HEK293 (cell line): ENCODE data around the gene ZCCHC9.

Experiments used
- CTCF ChIA-PET: fragments of 350-600 bp; formaldehyde crosslinking; extraction: SDS; loops from one replicate; lab custom pipeline; 2021; ENCODE audit warnings: antibody characterized with exemption; lab: Yijun Ruan, JAX
- POLR2A ChIA-PET: fragments of 300-600 bp; formaldehyde crosslinking; extraction: SDS; loops from one replicate; lab custom pipeline; 2020; ENCODE audit warnings: antibody characterized with exemption, inconsistent platforms; lab: Yijun Ruan, JAX
- H3K27ac ChIP-seq: fragments of 200-500 bp; sonication (Bioruptor generic); 2 replicates; pipeline ENCODE4 v1.5.1; 2014; ENCODE audit warnings: low read depth, low read length, control low read depth, inconsistent platforms; ENCODE audit errors: extremely low read depth
- H3K36me3 ChIP-seq, 2 experiments: fragments of 200-500 bp in 1 of 2; sonication (Bioruptor generic) in 1 of 2; 1 replicate in 1 of 2; 2 replicates in 1 of 2; pipeline ENCODE4 v1.5.1; 2014 to 2017; ENCODE audit warnings: inconsistent platforms in 2 of 2, low read length in 2 of 2; ENCODE audit not compliant: control insufficient read depth in 2 of 2, insufficient read depth in 1 of 2
- H3K4me1 ChIP-seq: fragments of 200-500 bp; sonication (Bioruptor generic); 2 replicates; pipeline ENCODE4 v1.5.1; 2014; ENCODE audit warnings: mild to moderate bottlenecking, low read length, inconsistent platforms; ENCODE audit not compliant: control insufficient read depth, insufficient read depth
- H3K4me3 ChIP-seq: 2 replicates; pipeline ENCODE4 v1.5.1; 2011; ENCODE audit warnings: low read depth, mild to moderate bottlenecking, control low read depth, low read length, moderate library complexity
- H3K9me3 ChIP-seq: fragments of 200-500 bp; sonication (Bioruptor generic); 2 replicates; pipeline ENCODE4 v1.5.1; 2014; ENCODE audit warnings: low read depth, low read length, inconsistent platforms; ENCODE audit not compliant: control insufficient read depth, insufficient read depth
- EGR2 ChIP-seq: fragments of 450-650 bp; formaldehyde crosslinking; IDR thresholded peaks from 2 replicates; pipeline ENCODE4 v1.5.1; 2016; ENCODE audit warnings: low read depth, missing biosample characterization, missing genetic modification characterization
- ELK4 ChIP-seq: IDR thresholded peaks from 2 replicates; pipeline ENCODE4 v1.6.1; 2011; ENCODE audit warnings: mild to moderate bottlenecking, low read depth, low read length, borderline replicate concordance
- GLIS1 ChIP-seq: fragments of 450-650 bp; formaldehyde crosslinking; IDR thresholded peaks from 2 replicates; pipeline ENCODE4 v1.5.1; 2016; ENCODE audit warnings: missing biosample characterization, missing genetic modification characterization
- GLIS2 ChIP-seq: fragments of 450-650 bp; formaldehyde crosslinking; IDR thresholded peaks from 2 replicates; pipeline ENCODE4 v1.5.1; 2016; ENCODE audit warnings: missing biosample characterization, missing genetic modification characterization
- KLF7 ChIP-seq: fragments of 450-650 bp; formaldehyde crosslinking; IDR thresholded peaks from 2 replicates; pipeline ENCODE4 v1.5.1; 2016; ENCODE audit warnings: missing biosample characterization, missing genetic modification characterization, borderline replicate concordance
- MZF1 ChIP-seq: fragments of 450-650 bp; formaldehyde crosslinking; IDR thresholded peaks from 2 replicates; pipeline ENCODE4 v1.5.1; 2017; ENCODE audit warnings: missing biosample characterization, missing genetic modification characterization, borderline replicate concordance
- REPIN1 ChIP-seq: fragments of 450-650 bp; formaldehyde crosslinking; IDR thresholded peaks from 2 replicates; pipeline ENCODE4 v1.5.1; 2017; ENCODE audit warnings: missing biosample characterization, missing genetic modification characterization, low read depth
- SP7 ChIP-seq: fragments of 450-650 bp; formaldehyde crosslinking; IDR thresholded peaks from 2 replicates; pipeline ENCODE4 v1.5.1; 2016; ENCODE audit warnings: missing biosample characterization, missing genetic modification characterization
- YY2 ChIP-seq: fragments of 450-650 bp; formaldehyde crosslinking; IDR thresholded peaks from 2 replicates; pipeline ENCODE4 v1.5.1; 2016; ENCODE audit warnings: missing biosample characterization, missing genetic modification characterization
- ZFP37 ChIP-seq: fragments of 450-650 bp; formaldehyde crosslinking; IDR thresholded peaks from 2 replicates; pipeline ENCODE4 v1.5.1; 2016; ENCODE audit warnings: missing biosample characterization, missing genetic modification characterization
- ZNF138 ChIP-seq: fragments of 450-650 bp; formaldehyde crosslinking; IDR thresholded peaks from 2 replicates; pipeline ENCODE4 v1.5.1; 2016; ENCODE audit warnings: missing biosample characterization, missing genetic modification characterization, borderline replicate concordance
- ZNF274 ChIP-seq, 2 experiments: fragments of 200-500 bp in 1 of 2; fragments of 450-650 bp in 1 of 2; sonication (Bioruptor generic) in 1 of 2; formaldehyde crosslinking in 1 of 2; IDR thresholded peaks; 2 replicates each; pipeline versions ENCODE4 v1.5.1 to v1.6.1; 2014 to 2016; ENCODE audit warnings: borderline replicate concordance in 1 of 2, inconsistent platforms in 1 of 2, low read length in 1 of 2, missing biosample characterization in 1 of 2, missing genetic modification characterization in 1 of 2
- ZNF48 ChIP-seq: fragments of 450-650 bp; formaldehyde crosslinking; IDR thresholded peaks from 2 replicates; pipeline ENCODE4 v1.5.1; 2016; ENCODE audit warnings: missing biosample characterization, missing genetic modification characterization
- ZNF544 ChIP-seq: fragments of 450-650 bp; formaldehyde crosslinking; IDR thresholded peaks from 2 replicates; pipeline ENCODE4 v1.5.0; 2017; ENCODE audit warnings: missing biosample characterization, missing genetic modification characterization
- ZNF585B ChIP-seq: fragments of 450-650 bp; formaldehyde crosslinking; IDR thresholded peaks from 2 replicates; pipeline ENCODE4 v1.5.1; 2016; ENCODE audit warnings: missing biosample characterization, missing genetic modification characterization
- ZNF747 ChIP-seq: fragments of 450-650 bp; formaldehyde crosslinking; IDR thresholded peaks from 2 replicates; pipeline ENCODE4 v1.5.1; 2016; ENCODE audit warnings: missing biosample characterization, missing genetic modification characterization
- ZNF768 ChIP-seq: fragments of 450-650 bp; formaldehyde crosslinking; IDR thresholded peaks from 2 replicates; pipeline ENCODE4 v1.5.1; 2018; ENCODE audit warnings: missing biosample characterization, mild to moderate bottlenecking, missing genetic modification characterization
- ZNF776 ChIP-seq: fragments of 450-650 bp; formaldehyde crosslinking; IDR thresholded peaks from 2 replicates; pipeline ENCODE4 v1.5.0; 2017; ENCODE audit warnings: missing biosample characterization, missing genetic modification characterization, borderline replicate concordance
- ZNF777 ChIP-seq: fragments of 450-650 bp; formaldehyde crosslinking; IDR thresholded peaks from 2 replicates; pipeline ENCODE4 v1.5.1; 2017; ENCODE audit warnings: missing biosample characterization, missing genetic modification characterization, borderline replicate concordance
- ZNF843 ChIP-seq: fragments of 450-650 bp; formaldehyde crosslinking; IDR thresholded peaks from 2 replicates; pipeline ENCODE4 v1.5.1; 2016; ENCODE audit warnings: missing biosample characterization, missing genetic modification characterization
- TF ChIP-seq, protein P1 (sequence below): fragments of 450-650 bp; formaldehyde crosslinking; IDR thresholded peaks from 2 replicates; pipeline ENCODE4 v1.5.1; 2016; ENCODE audit warnings: missing biosample characterization, missing genetic modification characterization
- TF ChIP-seq, protein P2 (sequence below): fragments of 450-650 bp; formaldehyde crosslinking; IDR thresholded peaks from 2 replicates; pipeline ENCODE4 v1.5.1; 2016; ENCODE audit warnings: missing biosample characterization, missing genetic modification characterization
- TF ChIP-seq, protein P3 (sequence below): fragments of 450-650 bp; formaldehyde crosslinking; IDR thresholded peaks from 2 replicates; pipeline ENCODE4 v1.5.1; 2016; ENCODE audit warnings: missing biosample characterization, missing genetic modification characterization
- TF ChIP-seq, protein P4 (sequence below): fragments of 450-650 bp; formaldehyde crosslinking; IDR thresholded peaks from 2 replicates; pipeline ENCODE4 v1.5.1; 2016; ENCODE audit warnings: missing biosample characterization, missing genetic modification characterization

ZCCHC9 gene

GRCh38 chr5:81300921-81301270, 491 bp upstream of the ZCCHC9 start (continued):
- no peak for TF ChIP-seq ZNF274 (IDR thresholded peaks at IDR 0.05; ENCODE audit: low read length)
- no peak for TF ChIP-seq ZNF274 (tag by site-specific recombination; IDR thresholded peaks at IDR 0.05; ENCODE audit: borderline replicate concordance)
- TF ChIP-seq ELK4 = no peak

- POLR2A ChIA-PET = interaction anchor here (0.6 to 1.3 kb wide), 3 partner anchors 11 to 863 kb away, joined by 3 to 4 read pairs (median 3); no protein-coding TSS in a partner anchor
- no peaks in the 10 kb centered on the region for H3K9me3 ChIP-seq
These were observed 1.2 kb downstream of the ZCCHC9 start for GRCh38 chr5:81302596-81302995.

GRCh38 chr5:81303563-81303962, 2.2 kb downstream of the ZCCHC9 start:
- ChIA-PET POLR2A (interaction anchor here (0.6 to 1.1 kb wide), 2 partner anchors 28 to 97 kb away, joined by 3 to 4 read pairs; no protein-coding TSS in a partner anchor), CTCF (interaction anchor here (0.5 to 0.9 kb wide), 2 partner anchors 168 to 921 kb away, joined by 3 to 4 read pairs; no protein-coding TSS in a partner anchor)
- Histone ChIP-seq H3K4me1 (no peaks in the 10 kb centered on the region; the same call in 1 of the 2 replicates), H3K9me3 (no peaks in the 10 kb centered on the region), H3K4me3 (no peak overlapping the region), H3K27ac (no peak overlapping the region), H3K36me3 (peaks cover 0 to 13% of the 10 kb centered on the region in 2 experiments; a peak in 2 of 3 replicates)
- TF ChIP-seq, protein P1, sequence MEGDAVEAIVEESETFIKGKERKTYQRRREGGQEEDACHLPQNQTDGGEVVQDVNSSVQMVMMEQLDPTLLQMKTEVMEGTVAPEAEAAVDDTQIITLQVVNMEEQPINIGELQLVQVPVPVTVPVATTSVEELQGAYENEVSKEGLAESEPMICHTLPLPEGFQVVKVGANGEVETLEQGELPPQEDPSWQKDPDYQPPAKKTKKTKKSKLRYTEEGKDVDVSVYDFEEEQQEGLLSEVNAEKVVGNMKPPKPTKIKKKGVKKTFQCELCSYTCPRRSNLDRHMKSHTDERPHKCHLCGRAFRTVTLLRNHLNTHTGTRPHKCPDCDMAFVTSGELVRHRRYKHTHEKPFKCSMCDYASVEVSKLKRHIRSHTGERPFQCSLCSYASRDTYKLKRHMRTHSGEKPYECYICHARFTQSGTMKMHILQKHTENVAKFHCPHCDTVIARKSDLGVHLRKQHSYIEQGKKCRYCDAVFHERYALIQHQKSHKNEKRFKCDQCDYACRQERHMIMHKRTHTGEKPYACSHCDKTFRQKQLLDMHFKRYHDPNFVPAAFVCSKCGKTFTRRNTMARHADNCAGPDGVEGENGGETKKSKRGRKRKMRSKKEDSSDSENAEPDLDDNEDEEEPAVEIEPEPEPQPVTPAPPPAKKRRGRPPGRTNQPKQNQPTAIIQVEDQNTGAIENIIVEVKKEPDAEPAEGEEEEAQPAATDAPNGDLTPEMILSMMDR (tag by site-specific recombination) = no peak
- no peak for TF ChIP-seq ZNF776 (tag by site-specific recombination)
- no peak for TF ChIP-seq ZNF138
- TF ChIP-seq YY2 (tag by site-specific recombination) = no peak
- no peak for TF ChIP-seq ZNF544 (tag by site-specific recombination)
- TF ChIP-seq ZNF768 (tag by site-specific recombination) = no peak
- no peak for TF ChIP-seq REPIN1 (tag by site-specific recombination)
- no peak for TF ChIP-seq ZNF48

More at GRCh38 chr5:81302596-81302995, 1.2 kb downstream of the ZCCHC9 start:
- Histone ChIP-seq H3K27ac (no peak overlapping the region), H3K4me3 (peak overlapping the region; percentile 96), H3K36me3 (peaks cover 0 to 13% of the 10 kb centered on the region in 2 experiments; a peak in 2 of 3 replicates), H3K4me1 (no peaks in the 10 kb centered on the region; the same call in 1 of the 2 replicates)
- CTCF ChIA-PET = interaction anchor here (0.6 kb wide), 2 partner anchors 10 to 1868 kb away, joined by 3 to 6 read pairs; no protein-coding TSS in a partner anchor
- TF ChIP-seq ZFP37 (no peak), GLIS1 (no peak), ZNF585B (tag by site-specific recombination) (no peak), ZNF777 (tag by site-specific recombination) (no peak), MZF1 (tag by site-specific recombination) (no peak), ZNF747 (tag by site-specific recombination) (no peak), EGR2 (tag by site-specific recombination) (no peak), ZNF843 (tag by site-specific recombination) (no peak), GLIS2 (no peak), ZNF776 (tag by site-specific recombination) (no peak), KLF7 (tag by site-specific recombination) (no peak), SP7 (tag by site-specific recombination) (no peak)
- TF ChIP-seq, protein P2, sequence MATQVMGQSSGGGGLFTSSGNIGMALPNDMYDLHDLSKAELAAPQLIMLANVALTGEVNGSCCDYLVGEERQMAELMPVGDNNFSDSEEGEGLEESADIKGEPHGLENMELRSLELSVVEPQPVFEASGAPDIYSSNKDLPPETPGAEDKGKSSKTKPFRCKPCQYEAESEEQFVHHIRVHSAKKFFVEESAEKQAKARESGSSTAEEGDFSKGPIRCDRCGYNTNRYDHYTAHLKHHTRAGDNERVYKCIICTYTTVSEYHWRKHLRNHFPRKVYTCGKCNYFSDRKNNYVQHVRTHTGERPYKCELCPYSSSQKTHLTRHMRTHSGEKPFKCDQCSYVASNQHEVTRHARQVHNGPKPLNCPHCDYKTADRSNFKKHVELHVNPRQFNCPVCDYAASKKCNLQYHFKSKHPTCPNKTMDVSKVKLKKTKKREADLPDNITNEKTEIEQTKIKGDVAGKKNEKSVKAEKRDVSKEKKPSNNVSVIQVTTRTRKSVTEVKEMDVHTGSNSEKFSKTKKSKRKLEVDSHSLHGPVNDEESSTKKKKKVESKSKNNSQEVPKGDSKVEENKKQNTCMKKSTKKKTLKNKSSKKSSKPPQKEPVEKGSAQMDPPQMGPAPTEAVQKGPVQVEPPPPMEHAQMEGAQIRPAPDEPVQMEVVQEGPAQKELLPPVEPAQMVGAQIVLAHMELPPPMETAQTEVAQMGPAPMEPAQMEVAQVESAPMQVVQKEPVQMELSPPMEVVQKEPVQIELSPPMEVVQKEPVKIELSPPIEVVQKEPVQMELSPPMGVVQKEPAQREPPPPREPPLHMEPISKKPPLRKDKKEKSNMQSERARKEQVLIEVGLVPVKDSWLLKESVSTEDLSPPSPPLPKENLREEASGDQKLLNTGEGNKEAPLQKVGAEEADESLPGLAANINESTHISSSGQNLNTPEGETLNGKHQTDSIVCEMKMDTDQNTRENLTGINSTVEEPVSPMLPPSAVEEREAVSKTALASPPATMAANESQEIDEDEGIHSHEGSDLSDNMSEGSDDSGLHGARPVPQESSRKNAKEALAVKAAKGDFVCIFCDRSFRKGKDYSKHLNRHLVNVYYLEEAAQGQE (tag by site-specific recombination) = no peak
- TF ChIP-seq, protein P3, sequence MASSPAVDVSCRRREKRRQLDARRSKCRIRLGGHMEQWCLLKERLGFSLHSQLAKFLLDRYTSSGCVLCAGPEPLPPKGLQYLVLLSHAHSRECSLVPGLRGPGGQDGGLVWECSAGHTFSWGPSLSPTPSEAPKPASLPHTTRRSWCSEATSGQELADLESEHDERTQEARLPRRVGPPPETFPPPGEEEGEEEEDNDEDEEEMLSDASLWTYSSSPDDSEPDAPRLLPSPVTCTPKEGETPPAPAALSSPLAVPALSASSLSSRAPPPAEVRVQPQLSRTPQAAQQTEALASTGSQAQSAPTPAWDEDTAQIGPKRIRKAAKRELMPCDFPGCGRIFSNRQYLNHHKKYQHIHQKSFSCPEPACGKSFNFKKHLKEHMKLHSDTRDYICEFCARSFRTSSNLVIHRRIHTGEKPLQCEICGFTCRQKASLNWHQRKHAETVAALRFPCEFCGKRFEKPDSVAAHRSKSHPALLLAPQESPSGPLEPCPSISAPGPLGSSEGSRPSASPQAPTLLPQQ (tag by site-specific recombination) = no peak
- TF ChIP-seq, protein P4, sequence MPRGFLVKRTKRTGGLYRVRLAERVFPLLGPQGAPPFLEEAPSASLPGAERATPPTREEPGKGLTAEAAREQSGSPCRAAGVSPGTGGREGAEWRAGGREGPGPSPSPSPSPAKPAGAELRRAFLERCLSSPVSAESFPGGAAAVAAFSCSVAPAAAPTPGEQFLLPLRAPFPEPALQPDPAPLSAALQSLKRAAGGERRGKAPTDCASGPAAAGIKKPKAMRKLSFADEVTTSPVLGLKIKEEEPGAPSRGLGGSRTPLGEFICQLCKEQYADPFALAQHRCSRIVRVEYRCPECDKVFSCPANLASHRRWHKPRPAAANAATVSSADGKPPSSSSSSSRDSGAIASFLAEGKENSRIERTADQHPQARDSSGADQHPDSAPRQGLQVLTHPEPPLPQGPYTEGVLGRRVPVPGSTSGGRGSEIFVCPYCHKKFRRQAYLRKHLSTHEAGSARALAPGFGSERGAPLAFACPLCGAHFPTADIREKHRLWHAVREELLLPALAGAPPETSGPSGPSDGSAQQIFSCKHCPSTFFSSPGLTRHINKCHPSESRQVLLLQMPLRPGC (tag by site-specific recombination) = no peak
- TF ChIP-seq, all 188 proteins: peak for 0
